Urothelium cell line (cell line): ENCODE measurements around the gene SYNJ1.

Experiments used
- DNase-seq: peaks from one replicate; pipeline ENCODE4 v3.0.0; 2011; ENCODE audit warnings: low spot score, mixed read lengths
- FAIRE-seq: peaks from 2 replicates; lab custom pipeline; 2011; peaks lifted over from hg19 to GRCh38; lab: Jason Lieb, UNC

Gene SYNJ1

GRCh38 chr21:32735524-32735923 lies 7.7 kb upstream of the SYNJ1 start:
- FAIRE-seq (no peak), DNase-seq (no peak)

- FAIRE-seq (peak; percentile 61), DNase-seq (no peak)
Measured at GRCh38 chr21:32733990-32734613, 6.3 kb upstream of the SYNJ1 start.

GRCh38 chr21:32733356-32733755 lies 5.5 kb upstream of the SYNJ1 start:
- no peak for DNase-seq

GRCh38 chr21:32732544-32732943 lies 4.7 kb upstream of the SYNJ1 start:
- no peak for FAIRE-seq
- DNase-seq, result no peak

More at GRCh38 chr21:32733356-32733755, 5.5 kb upstream of the SYNJ1 start:
- FAIRE-seq, result no peak

DNA sequence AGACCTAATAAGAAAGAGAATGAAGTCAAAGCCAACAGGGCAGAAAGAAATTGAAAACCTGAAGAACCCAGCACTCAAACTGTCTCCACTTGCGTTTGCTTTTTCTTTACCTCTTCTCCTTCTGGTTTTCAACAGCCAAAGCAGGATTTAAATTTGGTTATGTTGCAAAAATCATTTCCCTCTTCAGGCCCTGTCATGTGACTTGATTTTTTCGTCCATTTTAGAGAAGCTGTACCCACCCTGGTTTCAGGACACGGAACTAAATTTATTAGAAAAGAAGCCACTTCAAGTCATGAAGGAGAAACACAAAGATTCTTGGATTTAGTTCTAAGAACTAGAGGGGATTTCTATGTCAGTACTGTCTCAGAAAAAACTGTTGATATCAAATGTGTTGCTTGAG lies 1.0 kb upstream of the SYNJ1 start:
- no peak for DNase-seq
- no peak for FAIRE-seq

GRCh38 chr21:32728456-32728839 lies 635 bp upstream of the SYNJ1 start:
- no peak for DNase-seq
- FAIRE-seq, result no peak

GRCh38 chr21:32726839-32727686 lies 750 bp downstream of the SYNJ1 start:
- FAIRE-seq (no peak), DNase-seq (peak; percentile 28)

DNA sequence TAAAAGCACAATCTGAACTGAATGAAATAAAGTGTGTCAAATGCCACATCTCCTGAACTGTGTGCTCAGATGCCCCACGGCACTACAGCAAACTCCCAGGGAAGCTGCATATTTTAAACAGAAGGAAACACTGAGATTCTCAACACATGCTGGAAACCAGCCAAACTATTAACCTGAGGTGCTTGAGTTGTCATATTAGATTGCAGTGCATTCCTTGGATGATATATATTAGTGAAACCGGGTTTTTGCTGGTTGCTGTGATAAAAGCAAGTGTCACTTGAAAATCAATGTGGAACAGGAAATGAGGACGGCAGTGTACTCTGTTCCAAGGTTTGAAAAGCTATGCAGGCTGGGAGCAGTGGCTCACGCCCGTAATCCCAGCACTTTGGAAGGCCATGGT lies 8.7 kb downstream of the SYNJ1 start:
- no peak for DNase-seq
- FAIRE-seq, result no peak

DNA sequence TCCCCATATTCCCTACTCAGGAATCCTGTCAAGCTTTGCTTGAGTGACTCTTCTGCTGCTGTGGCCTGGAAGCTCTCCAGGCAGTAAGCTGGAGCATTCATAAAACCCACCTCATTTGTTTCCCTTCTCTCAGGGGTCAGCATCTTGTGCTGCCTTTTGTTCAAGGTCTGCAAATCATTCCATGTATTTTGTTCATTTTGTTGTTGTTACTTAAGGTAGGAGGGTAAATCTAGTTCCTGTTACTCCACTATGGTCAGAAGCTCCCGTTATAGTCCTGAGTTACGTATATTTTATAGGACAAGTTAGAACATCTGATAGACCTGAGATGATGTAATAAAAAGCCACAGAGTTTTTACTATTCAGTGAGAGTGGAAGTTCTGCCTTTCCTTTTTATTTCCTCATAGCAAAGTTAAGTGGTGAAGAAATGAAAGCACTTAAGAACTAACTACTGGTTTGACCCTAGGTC lies 9.9 kb downstream of the SYNJ1 start:
- FAIRE-seq, result no peak
- no peak for DNase-seq

- FAIRE-seq (no peak), DNase-seq (no peak)
Measured at GRCh38 chr21:32716486-32716885, 11.3 kb downstream of the SYNJ1 start.

DNA sequence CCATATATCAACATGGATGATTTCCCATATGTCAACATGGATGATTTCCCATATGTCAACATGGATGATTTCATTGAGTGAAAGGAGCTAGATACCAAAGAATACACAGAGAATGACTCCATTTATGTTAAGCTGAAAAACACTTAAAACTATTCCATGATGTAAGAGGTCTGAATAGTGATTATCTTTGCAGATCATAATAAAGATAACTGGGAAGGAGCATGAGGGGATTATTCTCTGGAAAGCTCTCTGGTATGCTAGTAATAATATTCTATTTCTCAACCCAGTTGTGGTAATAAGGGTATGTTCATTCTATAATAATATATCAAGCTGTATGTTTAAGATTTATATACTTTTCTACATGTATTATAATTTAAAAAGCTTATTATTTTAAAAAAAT lies 14.1 kb downstream of the SYNJ1 start:
- FAIRE-seq (no peak), DNase-seq (no peak)

GRCh38 chr21:32712641-32713040 lies 15.2 kb downstream of the SYNJ1 start:
- FAIRE-seq (no peak), DNase-seq (no peak)

DNA sequence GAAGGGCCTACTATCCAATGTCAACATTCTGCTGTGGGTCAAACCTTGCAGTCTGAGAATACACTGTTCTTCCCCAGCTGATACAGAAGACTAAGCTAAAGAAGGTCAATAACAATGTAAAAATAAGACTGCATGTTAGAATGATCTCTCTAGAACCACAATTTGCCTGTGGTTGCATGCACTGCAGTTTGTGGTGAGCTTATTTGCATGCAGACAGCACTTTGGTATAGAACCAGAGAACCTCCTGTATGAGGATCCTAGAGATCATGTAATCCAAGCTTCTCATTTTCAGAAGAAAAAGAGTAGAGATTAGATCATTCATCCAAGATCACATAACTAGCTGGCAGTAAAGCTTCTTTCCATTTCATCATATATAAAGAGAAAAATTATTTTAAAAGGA lies 15.8 kb downstream of the SYNJ1 start:
- no peak for DNase-seq
- no peak for FAIRE-seq

DNA sequence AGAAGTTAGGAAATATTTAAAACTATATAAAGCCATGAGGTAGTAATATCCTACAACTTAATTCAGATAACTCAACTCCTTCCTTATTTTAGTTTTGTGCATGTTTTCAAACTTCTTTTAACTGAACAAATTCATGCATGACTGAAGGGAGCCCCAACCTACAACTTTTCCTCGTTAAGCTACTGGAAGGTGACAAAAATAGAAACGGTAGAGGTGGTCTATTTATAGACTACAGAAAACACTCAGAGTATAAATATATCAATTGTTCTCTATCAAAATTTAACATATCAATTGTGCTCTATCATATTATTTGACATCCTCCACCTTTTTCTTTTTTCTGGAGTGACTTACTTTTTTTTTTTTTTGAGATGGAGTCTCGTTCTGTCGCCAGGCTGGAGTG lies 16.8 kb downstream of the SYNJ1 start:
- FAIRE-seq (no peak), DNase-seq (no peak)

DNA sequence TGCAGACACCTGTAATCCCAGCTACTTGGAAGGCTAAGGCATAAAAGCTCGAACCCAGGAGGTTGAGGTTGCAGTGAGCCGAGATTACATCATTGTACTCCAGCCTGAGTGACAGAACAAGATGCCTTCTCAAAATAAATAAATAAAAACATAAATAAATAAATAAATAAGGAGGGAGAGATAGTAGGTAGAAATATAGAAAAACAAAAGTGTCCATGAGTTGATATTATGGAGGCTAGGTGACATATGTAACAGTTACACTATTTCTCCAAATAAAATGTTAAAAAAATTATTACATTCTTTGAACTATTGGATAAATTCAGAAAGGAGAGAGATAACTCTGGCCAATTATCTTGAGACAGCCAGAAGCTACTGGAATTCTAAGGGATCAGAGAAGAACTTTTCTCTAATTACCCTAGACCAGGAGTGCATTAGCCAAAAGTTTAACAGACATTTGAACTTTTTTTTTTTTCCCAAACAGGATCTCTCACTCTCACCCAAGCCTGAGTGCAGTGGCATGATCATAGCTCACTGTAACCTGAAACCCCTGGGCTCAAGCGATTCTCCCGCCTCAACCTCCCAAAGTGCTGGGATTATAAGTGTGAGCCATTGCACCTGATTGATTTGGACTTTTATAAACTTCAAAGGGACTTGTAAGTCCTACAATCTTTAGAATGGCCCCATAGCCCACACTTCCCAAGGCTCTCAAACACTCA lies 17.6 kb downstream of the SYNJ1 start:
- no peak for FAIRE-seq
- no peak for DNase-seq

GRCh38 chr21:32708069-32708468 lies 19.7 kb downstream of the SYNJ1 start:
- FAIRE-seq, result no peak
- no peak for DNase-seq

DNA sequence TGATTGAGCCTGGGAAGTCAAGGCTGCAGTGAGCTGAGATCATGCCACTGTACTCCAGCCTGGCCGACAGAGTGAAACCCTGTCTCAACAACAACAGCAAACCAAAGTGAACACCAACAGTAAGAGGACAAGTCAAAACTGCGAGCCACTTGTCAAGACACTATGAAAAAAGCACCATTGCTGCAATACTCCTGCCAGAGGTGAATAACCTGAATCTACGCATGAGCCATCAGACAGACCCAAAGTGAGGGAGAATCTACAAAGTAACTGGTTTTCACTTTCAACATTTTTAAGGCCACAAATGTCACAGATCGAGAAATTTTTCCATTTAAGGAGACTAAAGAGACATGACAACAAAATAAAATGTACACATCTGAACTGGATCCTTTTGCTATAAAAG lies 21.9 kb downstream of the SYNJ1 start:
- DNase-seq (no peak), FAIRE-seq (no peak)

DNA sequence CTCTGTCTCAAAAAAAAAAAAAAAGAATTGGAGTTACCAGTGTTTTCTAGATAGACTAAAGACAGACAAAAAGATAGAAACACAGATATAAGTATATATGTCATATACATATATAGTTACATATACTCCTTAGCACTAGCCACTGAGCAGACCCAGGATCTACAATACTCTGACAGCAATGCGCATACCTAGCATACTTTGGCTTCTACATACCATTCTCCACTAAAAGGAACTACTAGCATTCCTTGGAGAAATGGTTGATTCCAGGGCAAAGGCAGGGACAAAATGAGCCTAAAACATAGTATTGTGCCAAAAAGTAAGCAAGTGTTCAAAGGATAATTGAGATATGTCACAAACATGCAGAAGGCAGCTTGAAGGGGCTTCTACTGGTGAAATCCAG lies 22.7 kb downstream of the SYNJ1 start:
- FAIRE-seq (no peak), DNase-seq (no peak)

GRCh38 chr21:32702702-32703101 lies 25.1 kb downstream of the SYNJ1 start:
- FAIRE-seq, result no peak
- no peak for DNase-seq

- no peak for FAIRE-seq
- DNase-seq, result no peak
Measured at GRCh38 chr21:32698971-32699693, 28.7 kb downstream of the SYNJ1 start.

DNA sequence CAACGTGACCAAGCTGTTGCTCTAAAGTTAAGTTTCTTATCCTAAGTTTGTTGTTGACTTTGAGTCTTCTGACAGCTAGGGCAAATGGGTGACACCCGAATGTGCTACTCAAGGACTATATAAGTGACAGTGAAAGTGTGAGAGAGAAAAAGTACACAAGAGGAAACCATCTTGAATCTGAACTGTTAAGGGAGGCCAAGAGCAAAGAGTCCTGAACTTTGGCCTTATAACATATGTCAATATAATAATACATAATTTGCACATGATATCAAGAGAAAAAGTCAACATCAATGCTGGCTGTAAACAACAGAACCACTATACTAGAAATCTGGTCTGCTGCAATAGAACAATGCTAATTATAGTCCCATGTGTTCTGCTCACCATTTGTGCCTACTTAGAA lies 29.5 kb downstream of the SYNJ1 start:
- no peak for FAIRE-seq
- no peak for DNase-seq
